NCI-H446 treated with DMSO at 0.1 percent for 48 hours (cell line): ENCODE results near the gene LGALS1.

Experiments
- DNase-seq: peaks from one replicate; lab custom pipeline; 2025; lab: John Stamatoyannopoulos, UW

The LGALS1 gene

GRCh38 chr22:37674951-37675929, at the start of gene LGALS1:
Gene LGALS1 (plus strand): TSS chr22:37675636. CDS start chr22:37675703, 67 bp downstream.
- DNase-seq, result peak; percentile 35

GRCh38 chr22:37625737-37626136, 49.7 kb upstream of the LGALS1 start:
- DNase-seq, result no peak

DNA sequence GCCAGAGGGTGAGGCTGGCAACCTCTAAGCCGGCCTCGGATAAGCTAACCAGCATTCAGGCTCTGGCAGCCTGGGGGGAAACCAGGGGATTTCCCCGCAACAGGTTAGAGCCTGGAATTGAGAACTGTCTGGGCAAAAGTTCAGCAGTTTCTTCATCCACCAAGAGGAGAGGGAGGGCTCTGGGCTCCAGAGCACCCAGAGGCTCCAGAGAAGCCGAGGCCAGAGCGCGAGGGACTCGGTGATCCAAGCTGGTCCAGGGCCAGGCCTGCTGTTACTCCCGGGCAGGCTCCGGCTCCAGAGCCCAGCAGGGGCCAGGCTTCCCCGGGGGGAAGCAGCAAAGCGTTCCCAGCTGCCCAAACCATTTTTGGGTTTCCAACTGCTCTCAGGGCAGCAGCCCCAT, 49.3 kb upstream of the LGALS1 start:
- no peak for DNase-seq

- no peak for DNase-seq
Measured at GRCh38 chr22:37626556-37627075, 48.8 kb upstream of the LGALS1 start.

GRCh38 chr22:37627121-37627520, 48.3 kb upstream of the LGALS1 start:
- DNase-seq, result no peak

DNA sequence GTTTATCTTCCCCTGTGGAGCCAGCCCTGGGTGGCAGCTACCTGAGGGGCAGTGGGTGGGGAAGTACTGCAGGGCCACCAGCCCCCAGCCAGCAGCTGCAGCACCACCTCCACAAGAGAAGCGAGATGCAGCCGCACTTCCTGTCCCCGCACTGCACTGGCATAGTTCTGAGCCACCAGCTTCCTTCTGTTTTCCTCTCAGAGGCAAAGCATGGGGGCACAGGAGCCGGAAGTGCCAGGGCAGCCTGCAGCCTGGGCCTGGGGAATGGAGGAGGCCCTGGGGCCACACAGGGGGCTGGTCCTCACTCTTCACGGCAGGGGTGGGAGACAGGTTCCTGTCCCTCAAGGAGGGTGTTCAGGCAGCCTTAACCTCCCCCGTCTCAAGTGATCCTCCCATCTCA, 47.9 kb upstream of the LGALS1 start:
- no peak for DNase-seq

DNA sequence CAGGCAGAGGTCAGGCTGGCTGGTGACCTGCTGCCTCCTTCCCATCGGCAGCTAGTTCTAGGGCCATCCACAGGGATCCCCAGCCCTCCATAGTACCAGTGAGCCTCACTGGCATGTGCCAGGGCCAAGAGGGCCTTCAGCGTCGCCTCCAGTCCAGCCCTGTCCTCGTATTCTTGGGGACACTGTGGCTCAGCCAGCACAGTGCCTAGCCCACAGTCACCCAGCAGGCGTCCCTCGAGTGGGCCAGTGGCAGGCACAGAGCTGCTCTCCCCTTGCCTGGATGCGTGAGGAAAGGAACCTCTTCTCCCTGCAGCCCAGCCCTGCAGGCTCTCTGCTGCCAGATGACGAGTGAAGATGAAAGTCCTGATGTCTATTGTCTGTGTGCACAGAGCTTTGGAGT, 46.6 kb upstream of the LGALS1 start:
- no peak for DNase-seq

- DNase-seq, result no peak
Measured at GRCh38 chr22:37629928-37630327, 45.5 kb upstream of the LGALS1 start.

GRCh38 chr22:37630839-37631435, 44.5 kb upstream of the LGALS1 start:
- no peak for DNase-seq

DNA sequence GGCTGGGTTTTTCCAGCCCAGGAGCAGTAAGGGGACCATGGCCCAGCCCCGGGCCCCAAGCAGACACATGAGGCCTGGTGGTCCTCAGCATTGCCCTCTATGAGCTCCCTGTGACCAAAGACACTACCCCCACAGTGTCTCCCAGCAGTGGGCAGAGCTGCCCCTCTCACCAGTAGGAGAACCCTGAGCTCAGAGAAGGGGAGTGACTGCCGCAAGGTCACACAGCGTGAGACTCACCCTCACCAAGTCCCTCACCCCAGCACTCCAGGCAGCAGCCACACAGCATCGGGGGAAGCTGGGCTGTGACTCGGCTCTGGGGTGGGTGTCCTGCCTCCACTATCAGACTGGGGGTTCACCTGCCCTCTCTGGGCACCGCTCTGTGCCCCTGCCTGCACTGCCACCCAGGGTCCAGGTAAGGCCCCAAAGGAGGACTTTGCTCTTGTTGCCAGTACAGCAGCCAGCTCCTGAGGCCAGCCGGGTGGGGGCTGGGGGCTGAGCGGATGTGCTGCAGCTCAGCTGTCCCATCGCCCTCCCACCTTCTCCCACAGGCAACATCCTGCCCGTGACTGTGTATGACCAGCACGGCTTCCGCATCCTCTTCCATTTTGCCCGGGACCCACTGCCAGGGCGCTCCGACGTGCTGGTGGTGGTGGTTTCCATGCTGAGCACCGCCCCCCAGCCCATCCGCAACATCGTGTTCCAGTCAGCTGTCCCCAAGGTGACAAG, 43.8 kb upstream of the LGALS1 start:
- no peak for DNase-seq

GRCh38 chr22:37632174-37633088, 43.0 kb upstream of the LGALS1 start:
- no peak for DNase-seq

GRCh38 chr22:37633089-37633624, 42.3 kb upstream of the LGALS1 start:
- no peak for DNase-seq

DNA sequence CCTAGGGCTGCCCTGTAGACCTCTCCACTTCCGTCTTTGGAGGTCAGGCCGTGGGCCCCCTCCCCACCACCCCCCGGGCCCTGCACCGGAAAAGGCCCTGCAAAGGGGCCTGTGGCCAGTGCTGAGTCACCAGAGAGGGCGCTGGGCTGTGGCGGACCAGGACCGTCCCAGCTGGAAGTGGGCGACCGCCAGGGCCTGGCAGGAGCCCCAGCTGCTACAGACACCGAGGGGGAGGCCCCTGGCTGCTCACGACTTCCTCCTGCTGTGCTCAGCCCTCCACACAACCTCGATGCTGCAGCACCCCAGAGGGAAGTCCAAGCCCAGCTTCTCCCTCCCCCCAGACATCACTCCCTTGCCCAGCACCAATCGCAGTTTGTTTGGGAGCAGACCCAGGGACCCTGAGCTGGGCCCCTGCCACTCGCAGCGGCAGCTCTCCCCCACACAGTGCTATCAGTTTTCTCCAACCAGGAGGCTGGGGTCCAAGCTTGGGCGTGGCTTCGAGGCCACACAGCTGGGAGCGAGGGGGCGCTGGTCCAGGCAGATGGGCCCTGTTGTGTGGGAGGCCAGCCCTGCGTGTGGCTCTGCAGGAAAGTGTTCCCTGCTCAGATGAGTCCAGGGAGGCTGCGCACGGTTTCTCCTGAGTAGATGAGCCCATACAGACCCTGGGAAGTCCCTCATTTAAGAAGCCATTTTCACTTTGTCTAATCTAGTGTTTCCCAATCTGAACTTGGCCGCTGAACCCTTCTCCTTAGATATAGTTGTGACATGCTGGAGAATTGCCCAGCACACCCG, 41.6 kb upstream of the LGALS1 start:
- peak; percentile 29 for DNase-seq

GRCh38 chr22:37634417-37634924, 41.0 kb upstream of the LGALS1 start:
- DNase-seq, result no peak

GRCh38 chr22:37635157-37635556, 40.3 kb upstream of the LGALS1 start:
- no peak for DNase-seq

GRCh38 chr22:37636186-37636948, 39.1 kb upstream of the LGALS1 start:
- no peak for DNase-seq

DNA sequence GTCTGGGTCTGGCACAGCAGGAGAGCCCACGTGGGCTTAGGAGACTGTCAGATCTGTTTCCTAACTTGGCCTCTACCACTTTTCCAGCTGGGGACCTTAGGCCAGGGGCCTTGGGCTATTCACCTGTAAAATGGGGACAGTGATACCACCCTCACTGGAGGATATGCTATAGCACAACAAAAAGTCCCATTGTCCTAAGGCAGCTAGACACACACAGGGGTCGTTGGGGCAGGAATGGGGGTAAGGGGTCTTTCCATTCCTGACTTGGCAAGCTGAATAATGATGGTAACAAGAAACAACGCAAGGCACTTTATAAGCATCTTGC, 38.5 kb upstream of the LGALS1 start:
- DNase-seq, result no peak

DNA sequence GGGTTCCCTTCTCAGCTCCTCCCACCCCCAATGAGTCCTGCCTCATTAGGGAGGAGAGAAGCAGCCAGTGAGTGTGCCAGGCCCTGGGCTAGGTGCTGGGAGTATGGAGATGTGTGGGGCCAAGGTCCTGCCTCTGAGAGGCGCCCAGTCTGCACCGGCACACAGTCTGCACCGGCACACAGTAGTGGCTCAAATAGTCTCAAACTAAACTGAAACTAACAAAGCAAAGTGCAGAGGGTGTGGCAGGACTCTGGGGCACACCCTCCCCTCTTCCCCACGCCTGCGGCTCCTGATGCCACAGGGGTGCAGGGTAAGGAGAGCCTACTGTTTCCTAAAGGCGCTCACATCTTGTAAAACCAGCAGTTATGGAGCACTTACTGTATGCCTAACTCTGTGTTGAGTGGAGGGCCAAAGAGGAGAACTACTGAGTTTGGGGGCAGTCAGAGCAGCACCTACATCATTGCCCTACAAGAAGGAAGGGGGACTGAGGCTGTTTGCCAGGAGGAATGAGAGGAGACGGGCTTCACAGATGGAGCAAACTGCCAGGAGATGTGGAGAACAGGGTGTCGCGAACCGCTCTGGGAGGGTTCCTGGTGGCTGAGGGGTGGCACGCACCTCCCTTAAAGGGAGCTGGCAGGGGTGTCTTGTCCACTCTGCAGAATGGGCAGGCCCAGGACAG, 36.9 kb upstream of the LGALS1 start:
- DNase-seq, result no peak
